ENCODE measurements around the gene ADAM12.

ADAM12 gene

GRCh38 chr10:126127481-126128029 lies 260.7 kb downstream of the ADAM12 start:
- DNase-seq (ENCODE audit: low read depth): no peak
- no peak overlapping the region for H3K4me3 ChIP-seq (ENCODE audit: control insufficient read depth, low read depth, low read length)
- TF ChIP-seq CTCF (IDR thresholded peaks at IDR 0.05; ENCODE audit: control insufficient read depth, insufficient read depth, low read depth, low read length, missing control alignments): no peak

GRCh38 chr10:126126866-126127265 lies 261.4 kb downstream of the ADAM12 start:
- no peak for TF ChIP-seq CTCF (IDR thresholded peaks at IDR 0.05; ENCODE audit: control insufficient read depth, insufficient read depth, low read depth, low read length, missing control alignments)
- no peak for DNase-seq (ENCODE audit: low read depth)
- H3K4me3 ChIP-seq (ENCODE audit: control insufficient read depth, low read depth, low read length): no peak overlapping the region

- no peak overlapping the region for H3K4me3 ChIP-seq (ENCODE audit: control insufficient read depth, low read depth, low read length)
- no peak for DNase-seq (ENCODE audit: low read depth)
- no peak for TF ChIP-seq CTCF (IDR thresholded peaks at IDR 0.05; ENCODE audit: control insufficient read depth, insufficient read depth, low read depth, low read length, missing control alignments)
Measured at GRCh38 chr10:126126023-126126422, 262.3 kb downstream of the ADAM12 start.

- peak; percentile 17 for DNase-seq (ENCODE audit: low read depth)
Measured at GRCh38 chr10:126124668-126125349, 263.5 kb downstream of the ADAM12 start.

GRCh38 chr10:126124046-126124445 lies 264.2 kb downstream of the ADAM12 start:
- no peak for TF ChIP-seq CTCF (IDR thresholded peaks at IDR 0.05; ENCODE audit: control insufficient read depth, insufficient read depth, low read depth, low read length, missing control alignments)
- H3K4me3 ChIP-seq (ENCODE audit: control insufficient read depth, low read depth, low read length): no peak overlapping the region
- no peak for DNase-seq (ENCODE audit: low read depth)

More at GRCh38 chr10:126124668-126125349, 263.5 kb downstream of the ADAM12 start:
- TF ChIP-seq CTCF (IDR thresholded peaks at IDR 0.05; ENCODE audit: control insufficient read depth, insufficient read depth, low read depth, low read length, missing control alignments): no peak
- no peak overlapping the region for H3K4me3 ChIP-seq (ENCODE audit: control insufficient read depth, low read depth, low read length)

- no peak overlapping the region for H3K4me3 ChIP-seq (ENCODE audit: control insufficient read depth, low read depth, low read length)
- no peak for TF ChIP-seq CTCF (IDR thresholded peaks at IDR 0.05; ENCODE audit: control insufficient read depth, insufficient read depth, low read depth, low read length, missing control alignments)
- DNase-seq (ENCODE audit: low read depth): no peak
Measured at GRCh38 chr10:126123466-126123865, 264.8 kb downstream of the ADAM12 start.
